HG02852 (cell line): Measurements from ENCODE around the gene PRUNE1.
A peak's percentile ranks its signal among the peaks of the same experiment; 100 is the strongest.

Source experiments
- ATAC-seq: cut with Tn5 transposase; IDR thresholded peaks from one replicate; pipeline ENCODE4 v1.9.1; 2021; ENCODE audit warnings: mild to moderate bottlenecking, moderate library complexity; ENCODE audit not compliant: unreplicated experiment

PRUNE1 gene, protein sequence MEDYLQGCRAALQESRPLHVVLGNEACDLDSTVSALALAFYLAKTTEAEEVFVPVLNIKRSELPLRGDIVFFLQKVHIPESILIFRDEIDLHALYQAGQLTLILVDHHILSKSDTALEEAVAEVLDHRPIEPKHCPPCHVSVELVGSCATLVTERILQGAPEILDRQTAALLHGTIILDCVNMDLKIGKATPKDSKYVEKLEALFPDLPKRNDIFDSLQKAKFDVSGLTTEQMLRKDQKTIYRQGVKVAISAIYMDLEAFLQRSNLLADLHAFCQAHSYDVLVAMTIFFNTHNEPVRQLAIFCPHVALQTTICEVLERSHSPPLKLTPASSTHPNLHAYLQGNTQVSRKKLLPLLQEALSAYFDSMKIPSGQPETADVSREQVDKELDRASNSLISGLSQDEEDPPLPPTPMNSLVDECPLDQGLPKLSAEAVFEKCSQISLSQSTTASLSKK

GRCh38 chr1:151008244-151009205 lies at the start of gene PRUNE1:
PRUNE1 (plus strand) TSS chr1:151008449; CDS start chr1:151008633, 184 bp downstream.
- peak; percentile 61 for ATAC-seq

DNA sequence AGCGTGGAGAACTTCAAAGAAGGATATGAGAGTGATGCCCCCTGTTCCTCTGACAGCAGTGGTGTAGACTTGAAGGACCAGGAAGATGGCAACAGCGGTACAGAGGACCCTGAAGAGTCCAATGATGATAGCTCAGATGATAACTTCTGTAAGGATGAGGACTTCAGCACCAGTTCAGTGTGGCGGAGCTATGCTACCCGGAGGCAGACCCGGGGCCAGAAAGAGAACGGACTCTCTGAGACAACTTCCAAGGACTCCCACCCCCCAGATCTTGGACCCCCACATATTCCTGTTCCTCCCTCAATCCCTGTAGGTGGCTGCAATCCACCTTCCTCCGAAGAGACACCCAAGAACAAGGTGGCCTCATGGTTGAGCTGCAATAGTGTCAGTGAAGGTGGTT lies 47.6 kb upstream of the PRUNE1 start:
- no peak for ATAC-seq

GRCh38 chr1:150961756-150962155 lies 46.5 kb upstream of the PRUNE1 start:
- ATAC-seq, result no peak

GRCh38 chr1:150963321-150964163 lies 44.7 kb upstream of the PRUNE1 start:
- ATAC-seq, result no peak

GRCh38 chr1:150964164-150964489 lies 44.1 kb upstream of the PRUNE1 start:
- no peak for ATAC-seq

GRCh38 chr1:150965605-150966004 lies 42.6 kb upstream of the PRUNE1 start:
- ATAC-seq, result no peak

- no peak for ATAC-seq
These were observed 42.2 kb upstream of the PRUNE1 start for GRCh38 chr1:150966011-150966410.

DNA sequence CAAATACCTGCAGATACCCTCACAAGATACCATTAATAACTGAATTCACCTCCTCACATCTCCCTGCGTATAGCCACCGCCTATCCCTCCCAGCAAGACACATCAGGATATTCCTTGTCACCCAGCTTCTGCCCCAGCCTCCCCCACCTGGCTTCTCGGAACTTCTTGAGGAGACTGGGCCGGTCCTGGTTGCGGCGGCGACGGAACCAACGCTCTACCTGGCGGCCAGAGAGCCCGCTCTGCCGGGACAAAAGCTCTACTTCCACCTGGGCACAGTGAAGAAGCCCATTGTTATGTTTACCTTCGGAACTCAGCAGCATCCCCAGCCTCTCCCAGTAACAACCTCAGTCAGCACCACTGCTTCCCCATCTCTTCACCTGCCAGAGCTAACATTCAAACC lies 40.3 kb upstream of the PRUNE1 start:
- no peak for ATAC-seq

DNA sequence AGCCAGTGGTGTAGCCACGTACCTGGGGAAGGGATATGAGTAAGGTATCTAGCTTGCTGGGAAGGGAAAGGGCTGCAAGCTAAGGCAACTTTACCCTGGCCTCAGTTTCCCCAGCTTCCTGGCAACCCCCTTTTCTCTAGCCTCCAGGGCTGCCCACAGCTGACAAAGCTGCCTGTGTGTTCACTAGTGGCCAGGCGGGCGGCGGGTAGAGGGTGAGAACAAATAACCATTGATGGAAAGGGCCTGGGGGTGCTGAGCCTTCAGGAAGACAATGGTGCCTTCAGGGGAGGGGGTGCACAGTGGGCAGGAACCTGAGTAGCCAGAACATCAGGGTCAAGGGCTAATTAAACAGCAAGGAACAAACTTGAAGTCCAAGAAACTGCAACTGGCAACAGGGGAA lies 39.8 kb upstream of the PRUNE1 start:
- no peak for ATAC-seq

GRCh38 chr1:150969626-150970025 lies 38.6 kb upstream of the PRUNE1 start:
- ATAC-seq, result no peak

DNA sequence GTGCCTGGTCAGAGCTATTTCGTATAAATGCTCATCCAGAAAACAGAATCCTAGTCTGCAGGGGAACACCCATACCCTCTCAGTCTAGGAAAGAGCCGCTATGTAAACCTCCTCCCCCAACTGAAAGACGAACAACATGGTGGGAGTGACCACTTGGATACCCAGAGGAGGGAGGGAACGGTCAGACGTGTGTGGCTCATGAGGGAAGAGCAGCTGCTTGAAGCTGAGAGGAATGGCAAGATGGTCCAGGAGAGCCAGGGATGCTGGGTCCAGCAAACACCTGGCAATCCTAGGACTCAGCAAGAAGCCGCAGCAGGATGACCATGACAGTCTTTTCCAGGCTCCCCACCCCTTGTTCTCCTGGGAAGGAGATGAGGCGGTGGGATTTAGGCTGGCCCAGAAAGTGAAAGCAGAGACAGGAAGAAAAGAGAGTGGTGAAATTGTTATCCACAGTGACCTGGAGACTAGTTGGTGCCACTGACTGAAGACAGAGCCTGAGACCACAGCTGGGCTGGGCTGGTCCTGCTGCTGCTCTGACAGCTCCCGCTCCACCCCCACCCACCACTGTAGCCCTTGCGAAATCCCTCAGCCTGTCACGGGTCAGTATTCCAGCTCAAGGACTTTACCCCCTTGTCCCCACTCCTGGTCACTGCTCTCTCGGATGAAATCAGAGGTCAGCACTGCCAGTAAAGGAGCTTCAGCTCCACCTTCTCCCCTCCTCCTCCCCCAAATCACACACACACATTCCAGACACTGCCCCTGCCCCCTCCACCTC lies 37.3 kb upstream of the PRUNE1 start:
- no peak for ATAC-seq

GRCh38 chr1:150971583-150972416 lies 36.4 kb upstream of the PRUNE1 start:
- no peak for ATAC-seq

GRCh38 chr1:150972417-150972940 lies 35.8 kb upstream of the PRUNE1 start:
- ATAC-seq, result no peak

GRCh38 chr1:150973258-150973835 lies 34.9 kb upstream of the PRUNE1 start:
- no peak for ATAC-seq

DNA sequence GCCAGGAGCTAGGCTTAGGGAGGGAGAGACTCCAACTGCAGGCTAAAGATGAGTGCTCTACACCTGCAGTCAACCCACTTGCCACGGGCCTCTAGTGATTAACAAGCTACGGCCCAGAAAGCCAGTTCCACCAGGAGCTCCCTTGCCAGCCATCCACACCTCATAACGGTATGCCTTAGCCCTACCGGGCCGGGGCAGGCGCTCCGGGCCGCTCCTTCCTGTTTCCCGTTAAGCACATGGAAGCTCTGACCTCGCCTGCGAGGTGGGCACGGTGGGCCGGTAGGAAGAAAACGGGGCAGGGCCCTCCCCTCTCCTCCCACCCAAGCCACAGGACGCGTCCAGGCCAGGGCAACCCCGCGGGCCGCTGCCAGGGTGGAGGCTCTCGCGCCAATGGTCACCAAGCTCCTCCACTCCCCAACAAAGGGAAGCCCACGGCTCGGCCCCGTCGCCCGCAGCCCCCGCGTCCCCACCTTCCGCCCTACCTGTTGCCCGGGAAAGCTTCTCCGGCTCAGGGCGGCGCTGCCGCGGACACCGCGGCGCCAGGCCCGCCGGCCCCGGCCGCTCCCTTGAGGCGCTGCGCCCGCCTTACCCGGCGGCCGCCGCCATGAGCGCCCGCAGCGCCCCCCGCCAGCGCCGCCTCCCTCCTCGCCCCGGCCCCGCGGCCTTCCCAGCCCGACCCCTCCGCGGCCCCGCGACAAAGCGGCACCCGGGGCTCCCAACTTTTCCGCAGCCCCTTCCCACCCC lies 34.2 kb upstream of the PRUNE1 start:
- peak; percentile 41 for ATAC-seq

GRCh38 chr1:150974580-150975478 lies 33.4 kb upstream of the PRUNE1 start, which contains the start of gene CERS2:
CERS2 (minus strand) TSS chr1:150974835; CDS start chr1:150969090, 5,745 bp downstream.
- ATAC-seq, result peak; percentile 46

GRCh38 chr1:150976401-150976821 lies 31.8 kb upstream of the PRUNE1 start:
- no peak for ATAC-seq
